GM19351 (cell line): Measurements from ENCODE around the gene PRXL2A.

Experiments used
- ATAC-seq: cut with Tn5 transposase; IDR thresholded peaks from one replicate; pipeline ENCODE4 v1.9.1; 2021; ENCODE audit warnings: mild to moderate bottlenecking, moderate library complexity; ENCODE audit not compliant: unreplicated experiment

The PRXL2A gene

GRCh38 chr10:80443531-80443974 lies 35.2 kb downstream of the PRXL2A start:
- ATAC-seq, result peak; percentile 67

- no peak for ATAC-seq
Measured at GRCh38 chr10:80444124-80444523, 35.8 kb downstream of the PRXL2A start.

- ATAC-seq, result peak; percentile 73
Measured at GRCh38 chr10:80444646-80445319, 36.4 kb downstream of the PRXL2A start.

- ATAC-seq, result no peak
Measured at GRCh38 chr10:80447436-80448190, 39.3 kb downstream of the PRXL2A start.

GRCh38 chr10:80448209-80448942 lies 40.0 kb downstream of the PRXL2A start:
- no peak for ATAC-seq

- ATAC-seq, result no peak
Measured at GRCh38 chr10:80449520-80449919, 41.2 kb downstream of the PRXL2A start.

GRCh38 chr10:80451132-80451531 lies 42.8 kb downstream of the PRXL2A start:
- no peak for ATAC-seq

- no peak for ATAC-seq
Measured at GRCh38 chr10:80452069-80452468, 43.7 kb downstream of the PRXL2A start.

GRCh38 chr10:80452640-80453039 lies 44.3 kb downstream of the PRXL2A start:
- no peak for ATAC-seq

- no peak for ATAC-seq
Measured at GRCh38 chr10:80453056-80453841, 44.9 kb downstream of the PRXL2A start.

GRCh38 chr10:80453842-80454512 lies 45.6 kb downstream of the PRXL2A start, which contains the start of gene TSPAN14:
TSS of gene TSPAN14 (plus strand) at chr10:80454310. CDS start at chr10:80489234, 34,924 bp downstream.
- ATAC-seq, result peak; percentile 56

- ATAC-seq, result peak; percentile 29
Measured at GRCh38 chr10:80454513-80455460, 46.4 kb downstream of the PRXL2A start.

- no peak for ATAC-seq
Measured at GRCh38 chr10:80455461-80456349, 47.4 kb downstream of the PRXL2A start.

GRCh38 chr10:80457554-80458262 lies 49.4 kb downstream of the PRXL2A start:
- ATAC-seq, result no peak

GRCh38 chr10:80458263-80458625 lies 49.9 kb downstream of the PRXL2A start:
- ATAC-seq, result no peak

- no peak for ATAC-seq
Measured at GRCh38 chr10:80458638-80459037, 50.3 kb downstream of the PRXL2A start.

- peak; percentile 28 for ATAC-seq
Measured at GRCh38 chr10:80459047-80459865, 50.9 kb downstream of the PRXL2A start.
